Neural cell (in vitro differentiated cells): ENCODE results near the gene GH1. TPM values are rescaled to one million over a fixed set of nuclear protein-coding genes. Genes with fewer than 3 reads are reported as not detected.
"Not testable (repeated sequence)": the region's sequence is repeated elsewhere in the genome, so short reads cannot be mapped to it uniquely, and the experiment has no call there.

Experiments used
- H2AFZ ChIP-seq: fragments of 200-600, 300-800 bp; sonication (generic), shearing (Covaris generic); 2 replicates; pipeline ENCODE4 v1.6.0; 2014; ENCODE audit warnings: low read depth, mild to moderate bottlenecking, antibody characterized with exemption, low read length, moderate library complexity
- H3F3A ChIP-seq: fragments of 200-600 bp; shearing (Covaris generic); 2 replicates; pipeline ENCODE4 v1.6.1; 2016; ENCODE audit warnings: mild to moderate bottlenecking, moderate library complexity, mixed read lengths, antibody characterized with exemption, low read length; ENCODE audit not compliant: insufficient read depth, poor library complexity, severe bottlenecking
- H3K27ac ChIP-seq: fragments of 200-600, 300-800 bp; sonication (generic), shearing (Covaris generic); 2 replicates; pipeline ENCODE4 v1.5.1; 2014; ENCODE audit warnings: mild to moderate bottlenecking, low read length, moderate library complexity
- H3K27me3 ChIP-seq: fragments of 300-800, 200-600 bp; sonication (generic), shearing (Covaris generic); 2 replicates; pipeline ENCODE4 v1.6.0; 2014; ENCODE audit warnings: mild to moderate bottlenecking, low read depth, low read length, moderate library complexity; ENCODE audit not compliant: insufficient read depth
- H3K36me3 ChIP-seq: fragments of 300-800, 200-600 bp; sonication (generic), shearing (Covaris generic); 2 replicates; pipeline ENCODE4 v1.5.1; 2014; ENCODE audit warnings: mild to moderate bottlenecking, antibody characterized with exemption, low read length, moderate library complexity; ENCODE audit not compliant: insufficient read depth
- H3K4me2 ChIP-seq: fragments of 300-800, 200-600 bp; sonication (generic), shearing (Covaris generic); 2 replicates; pipeline ENCODE4 v1.6.0; 2014; ENCODE audit warnings: mild to moderate bottlenecking, low read length
- H3K4me3 ChIP-seq: fragments of 300-800, 200-600 bp; sonication (generic), shearing (Covaris generic); 2 replicates; pipeline ENCODE4 v1.5.1; 2014; ENCODE audit warnings: mild to moderate bottlenecking, low read length, moderate library complexity
- H3K79me2 ChIP-seq: fragments of 200-600 bp; shearing (Covaris generic); replicated peaks from 2 replicates; pipeline ENCODE4 v1.6.0; 2014; ENCODE audit warnings: mild to moderate bottlenecking, low read length, moderate library complexity; ENCODE audit not compliant: insufficient read depth
- H3K9ac ChIP-seq: fragments of 300-800, 200-600 bp; sonication (generic), shearing (Covaris generic); 2 replicates; pipeline ENCODE4 v1.6.1; 2016; ENCODE audit warnings: mild to moderate bottlenecking, low read length, mixed read lengths
- H3K9me2 ChIP-seq: fragments of 200-600 bp; shearing (Covaris generic); 2 replicates; pipeline ENCODE4 v1.6.1; 2016; ENCODE audit warnings: mild to moderate bottlenecking, low read length, mixed read lengths; ENCODE audit not compliant: insufficient read depth
- H3K9me3 ChIP-seq: fragments of 200-600, 300-800 bp; sonication (generic), shearing (Covaris generic); 2 replicates; pipeline ENCODE4 v1.6.1; 2016; ENCODE audit warnings: mild to moderate bottlenecking, mixed run types, low read length, moderate library complexity, mixed read lengths
- H4K20me1 ChIP-seq: fragments of 200-600 bp; shearing (Covaris generic); 2 replicates; pipeline ENCODE4 v1.6.1; 2016; ENCODE audit warnings: mild to moderate bottlenecking, mixed run types; ENCODE audit not compliant: insufficient read depth
- CTCF ChIP-seq: fragments of 450-650 bp; IDR thresholded peaks from 2 replicates; pipeline ENCODE4 v1.5.1; 2014; ENCODE audit warnings: antibody characterized with exemption, mild to moderate bottlenecking, moderate library complexity; ENCODE audit not compliant: poor library complexity, severe bottlenecking
- EP300 ChIP-seq: fragments of 450-650 bp; conservative IDR thresholded peaks from 2 replicates; pipeline ENCODE4 v1.6.1; 2014; ENCODE audit warnings: antibody characterized with exemption, mild to moderate bottlenecking, moderate library complexity; ENCODE audit not compliant: poor library complexity, severe bottlenecking
- EZH2 ChIP-seq: fragments of 200-600, 300-800 bp; shearing (Covaris generic), sonication (generic); IDR thresholded peaks from 2 replicates; pipeline ENCODE4 v1.6.1; 2014; ENCODE audit warnings: antibody characterized with exemption, low read length, borderline replicate concordance, mild to moderate bottlenecking; ENCODE audit not compliant: insufficient read depth, poor library complexity, severe bottlenecking
- MXI1 ChIP-seq: fragments of 450-650 bp; conservative IDR thresholded peaks from 2 replicates; pipeline ENCODE4 v1.6.1; 2014; ENCODE audit warnings: antibody characterized with exemption, mild to moderate bottlenecking; ENCODE audit not compliant: poor library complexity, severe bottlenecking
- POLR2AphosphoS5 ChIP-seq: IDR thresholded peaks from 2 replicates; pipeline ENCODE4 v1.6.1; 2012
- RAD21 ChIP-seq: fragments of 450-650 bp; conservative IDR thresholded peaks from 2 replicates; pipeline ENCODE4 v1.6.1; 2014; ENCODE audit warnings: antibody characterized with exemption, mild to moderate bottlenecking, moderate library complexity
- REST ChIP-seq: IDR thresholded peaks from 2 replicates; pipeline ENCODE4 v1.6.1; 2012; ENCODE audit warnings: borderline replicate concordance
- SMC3 ChIP-seq: fragments of 450-650 bp; conservative IDR thresholded peaks from 2 replicates; pipeline ENCODE4 v1.6.1; 2014; ENCODE audit warnings: antibody characterized with exemption, mild to moderate bottlenecking, moderate library complexity; ENCODE audit not compliant: poor library complexity
- polyA plus RNA-seq: library from polyadenylated mRNA; depleted of rRNA; stranded (reverse); fragments of >200 nt; gene quantifications from 2 replicates; pipeline ENCODE4 v1.2.3, GENCODE V29; 2014

GH1 gene
- polyA plus RNA-seq, 1 donor from 2014 or later, result not detected

- Histone ChIP-seq H2AFZ (no peak overlapping the region), H4K20me1 (no peaks in the 10 kb centered on the region), H3K4me3 (no peak overlapping the region), H3K27ac (no peak overlapping the region), H3K9me3 (no peaks in the 10 kb centered on the region), H3F3A (no peaks in the 10 kb centered on the region), H3K4me2 (no peak overlapping the region), H3K27me3 (no peaks in the 10 kb centered on the region), H3K9ac (no peak overlapping the region), H3K79me2 (no peaks in the 10 kb centered on the region), H3K9me2 (no peaks in the 10 kb centered on the region), H3K36me3 (no peaks in the 10 kb centered on the region)
- TF ChIP-seq EP300 (no peak), SMC3 (no peak), EZH2 (no peak), POLR2AphosphoS5 (no peak), REST (no peak), MXI1 (no peak), RAD21 (no peak), CTCF (no peak)
Observed at GRCh38 chr17:63916566-63917185, 2.0 kb downstream of the GH1 start.

GRCh38 chr17:63915753-63916152 lies 2.9 kb downstream of the GH1 start:
- H3K27ac ChIP-seq, H3F3A ChIP-seq, H3K4me3 ChIP-seq, H3K36me3 ChIP-seq, H4K20me1 ChIP-seq, H3K9ac ChIP-seq, H3K9me3 ChIP-seq, H3K79me2 ChIP-seq, H3K4me2 ChIP-seq, H3K27me3 ChIP-seq, H2AFZ ChIP-seq, H3K9me2 ChIP-seq: not testable (repeated sequence)

GRCh38 chr17:63914471-63914870 lies 4.2 kb downstream of the GH1 start:
- H2AFZ ChIP-seq, result no peak overlapping the region

More at GRCh38 chr17:63914471-63914870, 4.2 kb downstream of the GH1 start:
- Histone ChIP-seq H3K36me3 (no peaks in the 10 kb centered on the region), H4K20me1 (no peaks in the 10 kb centered on the region), H3K27ac (no peak overlapping the region), H3K9me3 (no peaks in the 10 kb centered on the region), H3K27me3 (no peaks in the 10 kb centered on the region), H3K9ac (no peak overlapping the region), H3K4me3 (no peak overlapping the region), H3F3A (no peaks in the 10 kb centered on the region), H3K9me2 (no peaks in the 10 kb centered on the region), H3K4me2 (no peak overlapping the region), H3K79me2 (no peaks in the 10 kb centered on the region)
- TF ChIP-seq EZH2 (no peak), RAD21 (no peak), SMC3 (no peak), REST (no peak)
